Measurements from ENCODE around the gene TP53RK. TPM values are rescaled to one million over a fixed set of nuclear protein-coding genes. Genes with fewer than 3 reads are reported as not detected.

TP53RK gene
- total RNA-seq, 1 experiment from 2014 or later = 45.4 TPM

DNA sequence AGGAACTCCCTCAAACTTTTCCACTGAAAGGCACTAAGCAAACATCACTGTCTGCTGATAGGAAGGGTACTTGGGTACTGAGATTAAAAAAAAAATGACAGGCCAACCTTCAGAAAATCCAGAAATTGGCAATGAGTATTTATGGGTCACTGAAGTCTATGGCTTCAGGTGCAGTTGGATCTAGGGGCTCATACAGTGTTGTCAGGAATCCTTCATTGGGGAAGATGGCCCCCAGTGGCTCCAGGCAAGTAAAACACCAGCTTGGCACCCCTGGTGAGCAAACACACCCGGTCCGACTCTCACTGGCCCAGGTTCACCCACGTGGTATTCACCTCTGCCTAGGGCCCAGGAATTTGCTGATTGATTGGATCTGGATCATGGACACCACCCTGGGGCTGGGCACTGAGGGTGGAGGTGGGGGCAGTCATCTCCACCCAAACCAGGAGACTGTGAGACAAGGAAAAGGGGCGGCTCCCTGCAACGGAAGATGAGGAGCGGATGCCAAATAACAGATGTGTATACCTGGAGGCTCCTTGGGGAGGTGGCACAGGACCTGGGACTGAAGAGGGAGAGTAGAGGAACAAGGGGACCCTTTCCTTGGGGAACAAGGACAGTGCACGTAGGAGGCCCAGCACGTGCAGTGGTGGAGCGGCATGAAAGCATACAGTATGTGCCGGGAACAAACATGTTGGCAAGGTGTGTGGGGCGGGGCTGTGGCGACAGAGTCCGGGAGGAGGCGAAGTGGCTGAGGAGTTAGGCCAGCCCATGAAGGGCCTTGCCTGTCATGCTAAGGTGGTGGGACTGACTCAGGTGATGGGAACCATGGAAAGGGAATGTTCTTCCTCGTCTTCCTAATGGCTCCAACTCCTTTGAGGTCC, 25.0 kb upstream of the TP53RK start:
- H3K4me3 ChIP-seq = no peak overlapping the region
- H3K27me3 ChIP-seq = no peaks in the 10 kb centered on the region

GRCh38 chr20:46712056-46712636, 22.9 kb upstream of the TP53RK start:
- Histone ChIP-seq H3K27me3 (no peaks in the 10 kb centered on the region), H3K4me1 (peaks cover 21% of the 10 kb centered on the region), H3K27ac (no peak overlapping the region), H3K9me3 (replicated peaks) (peaks cover 4% of the 10 kb centered on the region), H3K36me3 (no peaks in the 10 kb centered on the region), H3K4me3 (no peak overlapping the region)
- DNase-seq = peak; percentile 50 to 71

More for the DNA sequence above, 25.0 kb upstream of the TP53RK start:
- no peaks in the 10 kb centered on the region for H3K9me3 ChIP-seq (replicated peaks)
- peaks cover 21% of the 10 kb centered on the region for H3K4me1 ChIP-seq
- no peaks in the 10 kb centered on the region for H3K36me3 ChIP-seq
- no peak overlapping the region for H3K27ac ChIP-seq
- no peak for DNase-seq

GRCh38 chr20:46710153-46710913, 21.1 kb upstream of the TP53RK start:
- no peak for DNase-seq
- Histone ChIP-seq H3K9me3 (replicated peaks) (peaks cover 18% of the 10 kb centered on the region), H3K4me3 (peak overlapping the region; percentile 63), H3K27me3 (0 out of 2 replicates have a peak, but pooled peaks cover 4% of the 10 kb centered on the region), H3K4me1 (peaks cover 21% of the 10 kb centered on the region), H3K36me3 (no peaks in the 10 kb centered on the region), H3K27ac (peak overlapping the region; percentile 56)

DNA sequence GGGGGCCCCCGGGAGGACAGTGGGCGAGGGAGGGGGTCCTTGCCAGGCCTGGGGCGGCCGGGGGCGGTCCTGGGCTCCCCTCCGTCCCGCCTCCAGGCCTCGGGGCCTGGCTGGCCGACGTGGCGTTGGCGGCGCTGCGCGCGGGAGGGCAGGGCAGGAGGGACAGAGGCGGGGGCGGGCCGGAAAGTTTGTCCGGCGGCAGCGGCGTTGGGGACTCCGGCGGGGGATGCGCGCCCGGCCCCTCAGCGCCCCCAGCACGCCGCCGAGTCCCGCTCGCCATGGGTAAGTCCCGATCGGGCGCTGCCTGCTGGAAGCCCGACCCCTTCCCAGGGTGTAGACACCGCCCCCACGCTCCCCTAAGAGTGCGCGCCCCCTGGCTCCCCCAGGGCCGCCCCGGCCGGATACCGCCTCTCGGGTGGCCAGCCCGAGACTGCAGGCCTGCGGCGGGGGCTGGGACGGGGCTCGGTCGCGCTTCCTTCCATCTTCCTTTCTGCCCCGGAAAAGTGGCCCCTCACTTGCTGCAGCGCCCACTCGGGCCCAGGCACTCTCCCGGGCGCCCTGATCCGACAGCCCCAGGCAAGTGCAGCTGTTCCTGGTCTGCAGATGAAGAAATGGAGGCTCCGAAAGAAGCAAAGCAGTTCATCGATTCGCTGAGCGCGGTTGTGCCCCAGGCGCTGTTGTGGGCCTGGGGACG, 20.4 kb upstream of the TP53RK start, which contains the start of gene SLC2A10:
Gene SLC2A10 (plus strand): TSS at position 191 of the 694 bp plus-strand sequence. CDS start 88 bp downstream, at position 279.
- Histone ChIP-seq H3K4me3 (peak within 1 kb of the TSS; percentile 63), H3K9me3 (replicated peaks) (peaks cover 21% of the 10 kb centered on the region), H3K27me3 (0 out of 2 replicates have a peak, but pooled peaks cover 4% of the 10 kb centered on the region), H3K27ac (peak within 1 kb of the TSS; percentile 56), H3K36me3 (no peaks in the 10 kb centered on the region), H3K4me1 (peaks cover 24% of the 10 kb centered on the region)
- DNase-seq = peak; percentile 70

DNA sequence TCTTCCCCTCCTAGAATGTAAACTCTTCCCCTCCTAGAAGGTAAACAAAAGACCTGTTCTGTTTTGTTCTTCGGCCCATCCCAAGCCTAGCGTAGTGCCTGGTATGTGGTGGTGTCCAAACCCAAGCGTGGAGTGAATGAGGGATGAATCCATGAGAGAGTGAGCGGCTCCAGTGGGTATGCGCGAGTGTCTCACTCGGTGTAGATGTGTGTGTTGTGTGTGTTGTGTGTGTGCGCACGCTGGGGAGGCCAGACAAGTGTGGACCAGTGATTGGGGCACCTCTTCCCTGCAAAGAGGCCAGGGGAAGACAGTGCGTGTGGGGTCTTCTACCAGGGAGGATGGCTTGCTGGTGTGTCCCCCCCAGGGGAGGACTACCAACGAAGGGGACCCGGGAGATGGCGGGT, 19.8 kb upstream of the TP53RK start:
- H3K9me3 ChIP-seq (replicated peaks) = peaks cover 21% of the 10 kb centered on the region
- peak overlapping the region; percentile 56 for H3K27ac ChIP-seq
- H3K4me3 ChIP-seq = peak overlapping the region; percentile 63
- DNase-seq = no peak
- H3K36me3 ChIP-seq = no peaks in the 10 kb centered on the region
- H3K27me3 ChIP-seq = 0 out of 2 replicates have a peak, but pooled peaks cover 4% of the 10 kb centered on the region
- peaks cover 25% of the 10 kb centered on the region for H3K4me1 ChIP-seq

GRCh38 chr20:46708172-46708860, 19.1 kb upstream of the TP53RK start:
- H3K36me3 ChIP-seq = no peaks in the 10 kb centered on the region
- DNase-seq = no peak
- peaks cover 27% of the 10 kb centered on the region for H3K4me1 ChIP-seq
- peaks cover 21% of the 10 kb centered on the region for H3K9me3 ChIP-seq (replicated peaks)
- 0 out of 2 replicates have a peak, but pooled peaks cover 4% of the 10 kb centered on the region for H3K27me3 ChIP-seq
- no peak overlapping the region for H3K4me3 ChIP-seq
- H3K27ac ChIP-seq = no peak overlapping the region

GRCh38 chr20:46706242-46706641, 17.0 kb upstream of the TP53RK start:
- Histone ChIP-seq H3K9me3 (replicated peaks) (peaks cover 21% of the 10 kb centered on the region), H3K27ac (no peak overlapping the region), H3K4me3 (no peak overlapping the region), H3K27me3 (0 out of 2 replicates have a peak, but pooled peaks cover 4% of the 10 kb centered on the region), H3K36me3 (no peaks in the 10 kb centered on the region), H3K4me1 (peaks cover 28% of the 10 kb centered on the region)
- no peak for DNase-seq

GRCh38 chr20:46705378-46705729, 16.1 kb upstream of the TP53RK start:
- H3K4me3 ChIP-seq = no peak overlapping the region
- no peak for DNase-seq
- 0 out of 2 replicates have a peak, but pooled peaks cover 4% of the 10 kb centered on the region for H3K27me3 ChIP-seq
- H3K27ac ChIP-seq = no peak overlapping the region
- H3K9me3 ChIP-seq (replicated peaks) = peaks cover 21% of the 10 kb centered on the region
- peaks cover 28% of the 10 kb centered on the region for H3K4me1 ChIP-seq
- H3K36me3 ChIP-seq = no peaks in the 10 kb centered on the region

DNA sequence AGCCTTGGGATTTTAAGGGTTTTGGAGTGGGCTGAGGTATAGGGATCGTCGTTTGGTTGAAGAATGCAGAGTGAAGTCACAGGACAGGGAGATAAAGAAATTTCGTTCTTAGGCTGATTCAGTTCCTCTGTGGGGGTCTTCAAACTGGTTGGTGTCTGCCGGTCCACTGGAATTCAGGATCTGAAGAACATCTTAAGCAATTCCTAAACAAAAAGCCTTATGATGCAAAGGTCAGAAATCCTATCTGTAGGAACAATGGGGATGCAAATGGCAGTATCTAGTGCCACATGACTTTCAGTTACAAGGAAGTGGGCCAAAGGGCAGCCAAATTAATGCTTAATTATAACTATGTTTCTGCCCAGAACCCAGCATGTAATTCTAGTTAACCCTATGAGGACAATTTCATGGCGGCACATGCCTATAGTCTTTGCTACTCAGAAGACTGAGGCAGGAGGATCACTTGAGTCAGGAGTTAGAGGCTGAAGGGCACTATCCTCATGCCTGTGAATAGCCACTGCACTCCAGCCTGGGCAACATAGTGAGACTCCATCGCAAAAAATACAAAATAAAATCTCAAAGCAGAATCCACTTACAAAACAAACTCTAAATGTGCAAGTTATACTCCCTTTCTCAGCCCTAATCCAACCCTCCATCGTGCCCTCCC, 15.6 kb upstream of the TP53RK start:
- peaks cover 21% of the 10 kb centered on the region for H3K9me3 ChIP-seq (replicated peaks)
- H3K27me3 ChIP-seq = 0 out of 2 replicates have a peak, but pooled peaks cover 4% of the 10 kb centered on the region
- H3K36me3 ChIP-seq = no peaks in the 10 kb centered on the region
- H3K4me1 ChIP-seq = peaks cover 26% of the 10 kb centered on the region
- DNase-seq = no peak
- H3K4me3 ChIP-seq = no peak overlapping the region
- H3K27ac ChIP-seq = no peak overlapping the region

GRCh38 chr20:46703435-46703834, 14.2 kb upstream of the TP53RK start:
- no peaks in the 10 kb centered on the region for H3K36me3 ChIP-seq
- peaks cover 26% of the 10 kb centered on the region for H3K4me1 ChIP-seq
- H3K4me3 ChIP-seq = no peak overlapping the region
- no peak overlapping the region for H3K27ac ChIP-seq
- DNase-seq = no peak
- peaks cover 21% of the 10 kb centered on the region for H3K9me3 ChIP-seq (replicated peaks)
- 0 out of 2 replicates have a peak, but pooled peaks cover 4% of the 10 kb centered on the region for H3K27me3 ChIP-seq

DNA sequence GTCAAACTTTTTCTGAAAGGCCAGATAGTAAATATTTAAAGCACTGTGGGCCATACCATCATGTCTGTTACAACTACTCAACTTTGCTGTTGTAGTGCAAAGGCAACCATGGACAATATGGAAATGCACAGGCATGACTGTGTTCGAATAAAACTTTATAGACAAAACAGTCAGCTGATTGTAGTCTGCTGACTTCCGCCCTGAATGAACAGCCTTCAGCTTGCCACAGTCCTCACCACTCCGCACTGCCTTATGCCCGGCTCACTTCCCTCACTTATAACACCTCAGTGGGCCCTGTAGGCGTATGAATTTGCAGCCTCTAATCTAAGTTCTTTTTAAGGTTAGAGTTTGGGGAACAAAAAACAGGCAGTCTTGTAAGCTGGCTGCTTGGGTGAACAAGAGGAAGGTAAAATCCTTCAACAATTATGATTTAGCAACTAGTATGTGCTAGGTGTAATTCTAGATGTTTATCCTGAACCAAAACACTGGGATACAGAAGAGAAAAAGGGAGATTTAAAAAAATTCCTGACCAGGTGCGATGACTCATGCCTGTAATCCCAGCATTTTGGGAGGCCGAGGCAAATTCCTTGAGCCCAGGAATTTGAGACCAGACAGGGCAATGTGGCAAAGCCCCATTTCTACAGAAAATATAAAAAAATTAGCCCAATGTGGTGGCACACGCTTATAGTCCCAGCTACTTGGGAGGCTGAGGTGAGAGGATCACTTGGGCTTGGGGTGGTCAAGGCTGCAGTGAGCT, 13.4 kb upstream of the TP53RK start:
- Histone ChIP-seq H3K9me3 (replicated peaks) (peaks cover 21% of the 10 kb centered on the region), H3K4me3 (no peak overlapping the region), H3K27ac (no peak overlapping the region), H3K4me1 (peaks cover 26% of the 10 kb centered on the region), H3K36me3 (no peaks in the 10 kb centered on the region), H3K27me3 (0 out of 2 replicates have a peak, but pooled peaks cover 4% of the 10 kb centered on the region)
- DNase-seq = peak in 1 of 2 experiments; percentile 59

DNA sequence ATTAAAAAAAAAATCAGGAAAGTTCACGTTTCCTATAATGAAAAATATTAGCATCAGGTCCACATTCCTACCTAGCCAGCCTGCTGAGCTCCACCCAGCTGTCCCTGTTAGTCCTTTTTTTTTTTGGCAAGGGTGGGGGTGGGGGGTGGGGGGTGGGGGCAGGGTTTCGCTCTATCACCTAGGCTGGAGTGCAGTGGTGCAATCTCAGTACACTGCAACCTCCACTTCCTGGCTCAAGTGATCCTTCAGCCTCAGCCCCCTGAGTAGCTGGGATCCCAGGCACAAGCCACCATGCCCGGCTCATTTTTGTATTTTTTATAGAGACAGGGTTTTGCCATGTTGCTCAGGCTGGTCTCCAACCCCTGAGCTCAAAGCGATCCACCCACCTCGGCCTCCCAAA, 12.7 kb upstream of the TP53RK start:
- Histone ChIP-seq H3K4me1 (peaks cover 27% of the 10 kb centered on the region), H3K27ac (no peak overlapping the region), H3K36me3 (no peaks in the 10 kb centered on the region), H3K9me3 (replicated peaks) (peaks cover 16% of the 10 kb centered on the region), H3K4me3 (no peak overlapping the region), H3K27me3 (0 out of 2 replicates have a peak, but pooled peaks cover 4% of the 10 kb centered on the region)
- no peak for DNase-seq
